ENCODE data around the gene HLF.

HLF gene

DNA sequence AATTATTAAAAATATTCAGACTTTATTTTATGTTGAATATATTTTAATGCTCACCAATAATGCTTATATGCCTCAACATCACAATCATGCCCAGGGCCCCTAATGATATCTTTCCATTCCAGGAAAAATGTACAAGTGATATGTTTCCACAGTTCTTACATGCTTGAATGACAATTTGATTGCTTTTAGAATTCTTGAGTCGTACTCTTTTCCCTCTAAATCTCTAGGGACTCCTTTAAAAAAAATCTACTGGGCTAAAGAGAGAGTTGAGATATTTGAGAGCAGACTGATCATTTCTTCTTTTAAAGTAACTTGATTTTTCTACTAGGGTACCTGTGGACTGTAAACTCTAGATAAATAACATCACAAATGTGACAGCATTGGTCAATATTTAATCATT is 18.2 kb upstream of the HLF start:
- Histone ChIP-seq H3K4me3 (ENCODE audit: low read length in 2 of 2) (no peak overlapping the region), H3K23ac (ENCODE audit: low read depth, low read length, poor library complexity) (no peak overlapping the region), H3K27me3 (ENCODE audit: control insufficient read depth in 3 of 3, insufficient read depth in 3 of 3, low read depth in 1 of 3, low read length in 3 of 3) (peaks cover 0 to 12% (median 0%) of the 10 kb centered on the region in 3 experiments), H3K9ac (ENCODE audit: low read depth, low read length, poor library complexity) (no peak overlapping the region), H4K91ac (ENCODE audit: low read depth, low read length, poor library complexity) (no peak overlapping the region), H2BK5ac (ENCODE audit: low read length) (no peak overlapping the region), H2AK5ac (ENCODE audit: low read depth, low read length) (no peak overlapping the region), H2BK120ac (ENCODE audit: low read depth, low read length) (no peak overlapping the region), H3K4me1 (ENCODE audit: control insufficient read depth in 2 of 2, insufficient read depth in 1 of 2, low read depth in 1 of 2, low read length in 2 of 2) (no peaks in the 10 kb centered on the region), H2AFZ (ENCODE audit: low read length) (no peak overlapping the region), H3K79me1 (ENCODE audit: low read depth, low read length) (no peaks in the 10 kb centered on the region), H2BK15ac (ENCODE audit: low read length) (no peak overlapping the region), H3K18ac (ENCODE audit: low read length) (no peak overlapping the region), H4K8ac (ENCODE audit: low read depth, low read length) (no peak overlapping the region), H3K36me3 (replicated peaks in 1 of 2; ENCODE audit: control insufficient read depth in 2 of 2, insufficient read depth in 2 of 2, low read length in 2 of 2) (no peaks in the 10 kb centered on the region), H2BK12ac (ENCODE audit: low read length) (no peak overlapping the region), H3K9me3 (replicated peaks in 1 of 2; ENCODE audit: control insufficient read depth in 2 of 2, insufficient read depth in 1 of 2, low read depth in 1 of 2, low read length in 2 of 2) (peaks cover 0 to 10% of the 10 kb centered on the region in 2 donors), H3K27ac (replicated peaks; ENCODE audit: low read length) (no peak overlapping the region), H3K4ac (ENCODE audit: low read length) (no peak overlapping the region), H3K4me2 (ENCODE audit: insufficient read depth, low read length, poor library complexity, severe bottlenecking) (no peak overlapping the region), H3K14ac (ENCODE audit: low read length) (no peak overlapping the region)
- no peak for DNase-seq (ENCODE audit: low spot score)
- WGBS, 2 donors (ENCODE audit: extremely low coverage in 2 of 2, insufficient read length in 2 of 2, insufficient replicate concordance in 1 of 2) = no CpG with 5 or more reads among the region's 1 CpG

GRCh38 chr17:55248077-55248476 is 16.7 kb upstream of the HLF start:
- no peak overlapping the region for H4K91ac ChIP-seq (ENCODE audit: low read depth, low read length, poor library complexity)
- no peaks in the 10 kb centered on the region for H3K4me1 ChIP-seq (ENCODE audit: control insufficient read depth in 2 of 2, insufficient read depth in 1 of 2, low read depth in 1 of 2, low read length in 2 of 2)
- no peak overlapping the region for H3K4me2 ChIP-seq (ENCODE audit: insufficient read depth, low read length, poor library complexity, severe bottlenecking)
- peak overlapping the region; percentile 85 for H2AFZ ChIP-seq (ENCODE audit: low read length)
- H3K9me3 ChIP-seq (replicated peaks in 1 of 2; ENCODE audit: control insufficient read depth in 2 of 2, insufficient read depth in 1 of 2, low read depth in 1 of 2, low read length in 2 of 2) = peaks cover 0 to 10% of the 10 kb centered on the region in 2 donors
- no peak overlapping the region for H4K8ac ChIP-seq (ENCODE audit: low read depth, low read length)
- no peak overlapping the region for H3K4ac ChIP-seq (ENCODE audit: low read length)
- no peak for DNase-seq (ENCODE audit: low spot score)
- H2AK5ac ChIP-seq (ENCODE audit: low read depth, low read length) = no peak overlapping the region
- H3K14ac ChIP-seq (ENCODE audit: low read length) = no peak overlapping the region
- H2BK5ac ChIP-seq (ENCODE audit: low read length) = no peak overlapping the region
- H2BK12ac ChIP-seq (ENCODE audit: low read length) = no peak overlapping the region
- no peak overlapping the region for H3K9ac ChIP-seq (ENCODE audit: low read depth, low read length, poor library complexity)
- H2BK15ac ChIP-seq (ENCODE audit: low read length) = no peak overlapping the region
- H3K79me1 ChIP-seq (ENCODE audit: low read depth, low read length) = no peaks in the 10 kb centered on the region
- no peak overlapping the region for H3K27ac ChIP-seq (replicated peaks; ENCODE audit: low read length)
- no peaks in the 10 kb centered on the region for H3K36me3 ChIP-seq (replicated peaks in 1 of 2; ENCODE audit: control insufficient read depth in 2 of 2, insufficient read depth in 2 of 2, low read length in 2 of 2)
- no peak overlapping the region for H3K23ac ChIP-seq (ENCODE audit: low read depth, low read length, poor library complexity)
- H2BK120ac ChIP-seq (ENCODE audit: low read depth, low read length) = no peak overlapping the region
- no peak overlapping the region for H3K4me3 ChIP-seq (ENCODE audit: low read length in 2 of 2)
- no CpG with 5 or more reads among the region's 2 CpGs for WGBS, 2 donors (ENCODE audit: extremely low coverage in 2 of 2, insufficient read length in 2 of 2, insufficient replicate concordance in 1 of 2)
- H3K27me3 ChIP-seq (ENCODE audit: control insufficient read depth in 3 of 3, insufficient read depth in 3 of 3, low read depth in 1 of 3, low read length in 3 of 3) = peaks cover 0 to 12% (median 0%) of the 10 kb centered on the region in 3 experiments
- no peak overlapping the region for H3K18ac ChIP-seq (ENCODE audit: low read length)

DNA sequence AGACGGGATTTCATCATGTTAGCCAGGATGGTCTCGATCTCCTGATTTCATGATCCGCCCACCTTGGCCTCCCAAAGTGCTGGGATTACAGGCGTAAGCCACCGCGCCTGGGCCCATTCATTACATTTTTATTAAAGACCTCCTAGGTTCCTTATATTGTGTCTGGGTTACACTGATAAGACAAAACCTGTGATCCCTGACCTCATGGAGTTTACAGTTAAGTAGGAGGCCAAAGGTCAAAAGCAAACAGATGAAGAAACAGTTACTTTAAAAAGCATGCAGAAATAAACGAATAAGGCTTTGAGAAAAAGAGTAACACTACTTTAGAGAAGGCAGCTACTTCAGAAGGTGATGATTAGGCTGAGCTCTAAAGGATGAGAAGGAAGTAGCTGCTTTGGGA is 14.9 kb upstream of the HLF start:
- no CpG with 5 or more reads among the region's 7 CpGs for WGBS, 2 donors (ENCODE audit: extremely low coverage in 2 of 2, insufficient read length in 2 of 2, insufficient replicate concordance in 1 of 2)
- no peak overlapping the region for H3K4me3 ChIP-seq (ENCODE audit: low read length in 2 of 2)
- H2AK5ac ChIP-seq (ENCODE audit: low read depth, low read length) = no peak overlapping the region
- no peak overlapping the region for H2AFZ ChIP-seq (ENCODE audit: low read length)
- no peak overlapping the region for H2BK120ac ChIP-seq (ENCODE audit: low read depth, low read length)
- H2BK5ac ChIP-seq (ENCODE audit: low read length) = no peak overlapping the region
- H3K79me1 ChIP-seq (ENCODE audit: low read depth, low read length) = no peaks in the 10 kb centered on the region
- H3K4me1 ChIP-seq (ENCODE audit: control insufficient read depth in 2 of 2, insufficient read depth in 1 of 2, low read depth in 1 of 2, low read length in 2 of 2) = no peaks in the 10 kb centered on the region
- H3K14ac ChIP-seq (ENCODE audit: low read length) = no peak overlapping the region
- peaks cover 0 to 10% of the 10 kb centered on the region in 2 donors for H3K9me3 ChIP-seq (replicated peaks in 1 of 2; ENCODE audit: control insufficient read depth in 2 of 2, insufficient read depth in 1 of 2, low read depth in 1 of 2, low read length in 2 of 2)
- no peak overlapping the region for H4K8ac ChIP-seq (ENCODE audit: low read depth, low read length)
- no peak overlapping the region for H2BK12ac ChIP-seq (ENCODE audit: low read length)
- no peak overlapping the region for H3K27ac ChIP-seq (replicated peaks; ENCODE audit: low read length)
- no peak overlapping the region for H3K18ac ChIP-seq (ENCODE audit: low read length)
- no peak overlapping the region for H4K91ac ChIP-seq (ENCODE audit: low read depth, low read length, poor library complexity)
- H3K27me3 ChIP-seq (ENCODE audit: control insufficient read depth in 3 of 3, insufficient read depth in 3 of 3, low read depth in 1 of 3, low read length in 3 of 3) = peaks cover 0 to 8% (median 0%) of the 10 kb centered on the region in 3 experiments
- H3K9ac ChIP-seq (ENCODE audit: low read depth, low read length, poor library complexity) = no peak overlapping the region
- no peaks in the 10 kb centered on the region for H3K36me3 ChIP-seq (replicated peaks in 1 of 2; ENCODE audit: control insufficient read depth in 2 of 2, insufficient read depth in 2 of 2, low read length in 2 of 2)
- H3K4me2 ChIP-seq (ENCODE audit: insufficient read depth, low read length, poor library complexity, severe bottlenecking) = no peak overlapping the region
- H2BK15ac ChIP-seq (ENCODE audit: low read length) = no peak overlapping the region
- no peak for DNase-seq (ENCODE audit: low spot score)
- H3K23ac ChIP-seq (ENCODE audit: low read depth, low read length, poor library complexity) = no peak overlapping the region
- no peak overlapping the region for H3K4ac ChIP-seq (ENCODE audit: low read length)

DNA sequence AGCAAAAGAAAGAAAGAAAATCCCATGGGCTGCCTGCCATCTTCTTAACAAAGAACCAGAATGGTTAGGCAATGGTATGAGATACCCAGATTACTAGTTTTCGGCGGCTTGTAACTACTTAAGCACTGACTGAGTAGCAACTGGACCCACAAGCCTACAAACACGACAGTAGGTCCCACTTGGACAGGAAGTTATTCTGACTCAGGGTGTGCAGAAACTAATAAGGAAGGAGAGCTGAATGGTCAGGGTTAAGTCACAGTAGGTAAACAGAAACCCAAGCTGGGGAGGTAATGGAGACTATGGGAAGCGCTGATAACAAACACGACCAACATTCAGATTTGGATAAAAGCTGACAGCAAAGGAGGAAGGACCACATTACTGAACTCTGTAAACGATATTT is 10.4 kb upstream of the HLF start:
- WGBS, 2 donors (ENCODE audit: extremely low coverage in 2 of 2, insufficient read length in 2 of 2, insufficient replicate concordance in 1 of 2) = no CpG with 5 or more reads among the region's 6 CpGs
- Histone ChIP-seq H3K9ac (ENCODE audit: low read depth, low read length, poor library complexity) (no peak overlapping the region), H3K36me3 (replicated peaks in 1 of 2; ENCODE audit: control insufficient read depth in 2 of 2, insufficient read depth in 2 of 2, low read length in 2 of 2) (no peaks in the 10 kb centered on the region), H3K4me3 (ENCODE audit: low read length in 2 of 2) (no peak overlapping the region), H3K18ac (ENCODE audit: low read length) (no peak overlapping the region), H4K91ac (ENCODE audit: low read depth, low read length, poor library complexity) (no peak overlapping the region), H3K79me1 (ENCODE audit: low read depth, low read length) (no peaks in the 10 kb centered on the region), H3K14ac (ENCODE audit: low read length) (no peak overlapping the region), H4K8ac (ENCODE audit: low read depth, low read length) (no peak overlapping the region), H3K23ac (ENCODE audit: low read depth, low read length, poor library complexity) (no peak overlapping the region), H2AK5ac (ENCODE audit: low read depth, low read length) (no peak overlapping the region), H3K27ac (replicated peaks; ENCODE audit: low read length) (no peak overlapping the region), H3K27me3 (ENCODE audit: control insufficient read depth in 3 of 3, insufficient read depth in 3 of 3, low read depth in 1 of 3, low read length in 3 of 3) (peaks cover 0 to 13% (median 0%) of the 10 kb centered on the region in 3 experiments), H3K9me3 (replicated peaks in 1 of 2; ENCODE audit: control insufficient read depth in 2 of 2, insufficient read depth in 1 of 2, low read depth in 1 of 2, low read length in 2 of 2) (no peaks in the 10 kb centered on the region), H2BK120ac (ENCODE audit: low read depth, low read length) (no peak overlapping the region), H2BK12ac (ENCODE audit: low read length) (no peak overlapping the region), H2BK15ac (ENCODE audit: low read length) (no peak overlapping the region), H3K4ac (ENCODE audit: low read length) (no peak overlapping the region), H2BK5ac (ENCODE audit: low read length) (no peak overlapping the region), H2AFZ (ENCODE audit: low read length) (no peak overlapping the region), H3K4me1 (ENCODE audit: control insufficient read depth in 2 of 2, insufficient read depth in 1 of 2, low read depth in 1 of 2, low read length in 2 of 2) (no peaks in the 10 kb centered on the region), H3K4me2 (ENCODE audit: insufficient read depth, low read length, poor library complexity, severe bottlenecking) (no peak overlapping the region)
- DNase-seq (ENCODE audit: low spot score) = no peak

Data from neuronal stem cell (in vitro differentiated cells).